SJSA1 (cell line): ENCODE data around the gene PC. TPM values are rescaled to one million over a fixed set of nuclear protein-coding genes. Genes with fewer than 3 reads are reported as not detected.
A peak's percentile ranks its signal among the peaks of the same experiment; 100 is the strongest.

Experiments
- DNase-seq, 2 experiments: peaks; one replicate each; pipeline ENCODE4 v3.0.0-alpha.2; 2015 to 2020; ENCODE audit warnings: low spot score in 2 of 2, low read depth in 1 of 2
- H3K27ac ChIP-seq: fragments of 250-450 bp; sonication (Bioruptor Pico); 2 replicates; pipeline ENCODE4 v1.5.1; 2020; ENCODE audit warnings: mild to moderate bottlenecking, moderate library complexity
- H3K27me3 ChIP-seq: fragments of 250-450 bp; sonication (Bioruptor Pico); replicated peaks from 2 replicates; pipeline ENCODE4 v1.5.1; 2020; ENCODE audit warnings: mild to moderate bottlenecking, moderate library complexity
- H3K36me3 ChIP-seq: fragments of 250-450 bp; sonication (Bioruptor Pico); 2 replicates; pipeline ENCODE4 v1.5.1; 2020; ENCODE audit warnings: mild to moderate bottlenecking
- H3K4me1 ChIP-seq: fragments of 250-450 bp; sonication (Bioruptor Pico); replicated peaks from 2 replicates; pipeline ENCODE4 v1.6.1; 2021; ENCODE audit warnings: mild to moderate bottlenecking
- H3K4me3 ChIP-seq: fragments of 250-450 bp; sonication (Bioruptor Pico); 2 replicates; pipeline ENCODE4 v1.5.1; 2020; ENCODE audit warnings: mild to moderate bottlenecking
- H3K9me3 ChIP-seq: fragments of 250-450 bp; sonication (Bioruptor Pico); replicated peaks from 2 replicates; pipeline ENCODE4 v1.5.1; 2020; ENCODE audit warnings: mild to moderate bottlenecking
- total RNA-seq: library from RNA; depleted of rRNA; stranded (reverse); fragments of >200 nt; shearing (Covaris generic); gene quantifications from 2 replicates; pipeline ENCODE4 v1.2.3, GENCODE V29; 2014

Gene PC
- total RNA-seq, 1 experiment from 2014 or later = 42.0 TPM

DNA sequence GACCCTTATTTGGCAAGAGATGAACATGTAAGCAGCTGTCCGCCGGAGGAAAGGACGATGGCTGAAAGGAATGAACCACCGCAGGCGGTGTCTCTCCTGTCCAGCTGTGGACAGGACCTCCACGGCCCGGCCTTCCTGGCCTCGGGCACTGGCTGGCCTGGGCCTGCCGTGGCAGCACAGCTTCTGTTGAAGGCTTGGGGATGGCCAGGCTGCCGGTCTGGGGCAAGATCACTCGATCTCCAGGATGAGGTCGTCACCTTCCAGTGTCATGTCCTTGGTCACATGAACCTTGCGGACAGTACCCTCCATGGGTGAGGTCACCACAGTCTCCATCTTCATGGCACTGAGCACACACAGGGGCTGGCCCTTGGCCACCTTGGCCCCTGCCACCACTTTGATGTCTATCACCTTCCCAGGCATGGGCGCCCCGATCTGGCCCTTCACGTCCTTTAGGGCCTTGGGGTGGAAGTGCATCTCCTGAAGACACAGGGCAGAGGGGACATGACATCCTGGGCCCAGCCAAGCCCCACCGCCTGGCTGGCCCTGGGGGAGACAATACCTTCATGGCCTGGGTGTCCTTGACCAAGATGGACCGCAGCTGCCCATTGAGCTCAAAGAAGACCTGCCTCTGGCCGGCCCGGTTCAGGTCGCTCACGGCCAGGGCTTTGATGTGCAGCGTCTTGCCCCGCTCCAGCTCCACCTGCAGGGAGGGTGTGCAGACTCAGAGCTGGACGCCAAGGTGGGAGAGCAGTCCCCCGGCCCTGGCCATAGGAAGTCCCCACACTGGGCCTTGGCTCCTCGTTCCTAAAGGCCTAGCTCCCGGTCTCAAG lies 109.3 kb downstream of the PC start:
- Histone ChIP-seq H3K36me3 (peaks cover 73% of the 10 kb centered on the region), H3K4me3 (no peak overlapping the region), H3K27me3 (no peaks in the 10 kb centered on the region), H3K27ac (no peak overlapping the region), H3K4me1 (peaks cover 10% of the 10 kb centered on the region), H3K9me3 (no peaks in the 10 kb centered on the region)
- peak in 1 of 2 experiments; percentile 55 for DNase-seq

- Histone ChIP-seq H3K4me3 (no peak overlapping the region), H3K27ac (no peak overlapping the region), H3K36me3 (peaks cover 85% of the 10 kb centered on the region), H3K9me3 (no peaks in the 10 kb centered on the region), H3K27me3 (no peaks in the 10 kb centered on the region), H3K4me1 (peaks cover 15% of the 10 kb centered on the region)
- no peak for DNase-seq
Observed at GRCh38 chr11:66847461-66848232, 110.5 kb downstream of the PC start.

GRCh38 chr11:66846671-66847091 lies 111.5 kb downstream of the PC start:
- no peak for DNase-seq
- peaks cover 21% of the 10 kb centered on the region for H3K4me1 ChIP-seq

GRCh38 chr11:66845876-66846212 lies 112.3 kb downstream of the PC start:
- DNase-seq = no peak
- Histone ChIP-seq H3K36me3 (peaks cover 94% of the 10 kb centered on the region), H3K27ac (no peak overlapping the region), H3K9me3 (no peaks in the 10 kb centered on the region), H3K4me1 (peaks cover 21% of the 10 kb centered on the region), H3K4me3 (no peak overlapping the region), H3K27me3 (no peaks in the 10 kb centered on the region)

More at GRCh38 chr11:66846671-66847091, 111.5 kb downstream of the PC start:
- Histone ChIP-seq H3K4me3 (no peak overlapping the region), H3K9me3 (no peaks in the 10 kb centered on the region), H3K36me3 (peaks cover 90% of the 10 kb centered on the region), H3K27me3 (no peaks in the 10 kb centered on the region), H3K27ac (no peak overlapping the region)

- Histone ChIP-seq H3K4me3 (no peak overlapping the region), H3K27ac (no peak overlapping the region), H3K27me3 (no peaks in the 10 kb centered on the region), H3K9me3 (no peaks in the 10 kb centered on the region), H3K4me1 (peaks cover 21% of the 10 kb centered on the region), H3K36me3 (peaks cover 92% of the 10 kb centered on the region)
- no peak for DNase-seq
Observed at GRCh38 chr11:66845143-66845875, 112.9 kb downstream of the PC start.

GRCh38 chr11:66844496-66845142 lies 113.6 kb downstream of the PC start:
- H3K27ac ChIP-seq = no peak overlapping the region

GRCh38 chr11:66843776-66844495 lies 114.2 kb downstream of the PC start:
- Histone ChIP-seq H3K9me3 (no peaks in the 10 kb centered on the region), H3K27ac (peak overlapping the region; percentile 97), H3K4me3 (peak overlapping the region; percentile 92), H3K36me3 (peaks cover 93% of the 10 kb centered on the region), H3K27me3 (no peaks in the 10 kb centered on the region), H3K4me1 (peaks cover 21% of the 10 kb centered on the region)
- DNase-seq = no peak

More at GRCh38 chr11:66844496-66845142, 113.6 kb downstream of the PC start:
- Histone ChIP-seq H3K27me3 (no peaks in the 10 kb centered on the region), H3K9me3 (no peaks in the 10 kb centered on the region), H3K4me1 (peaks cover 21% of the 10 kb centered on the region), H3K4me3 (peak overlapping the region; percentile 92), H3K36me3 (peaks cover 93% of the 10 kb centered on the region)
- DNase-seq = no peak

DNA sequence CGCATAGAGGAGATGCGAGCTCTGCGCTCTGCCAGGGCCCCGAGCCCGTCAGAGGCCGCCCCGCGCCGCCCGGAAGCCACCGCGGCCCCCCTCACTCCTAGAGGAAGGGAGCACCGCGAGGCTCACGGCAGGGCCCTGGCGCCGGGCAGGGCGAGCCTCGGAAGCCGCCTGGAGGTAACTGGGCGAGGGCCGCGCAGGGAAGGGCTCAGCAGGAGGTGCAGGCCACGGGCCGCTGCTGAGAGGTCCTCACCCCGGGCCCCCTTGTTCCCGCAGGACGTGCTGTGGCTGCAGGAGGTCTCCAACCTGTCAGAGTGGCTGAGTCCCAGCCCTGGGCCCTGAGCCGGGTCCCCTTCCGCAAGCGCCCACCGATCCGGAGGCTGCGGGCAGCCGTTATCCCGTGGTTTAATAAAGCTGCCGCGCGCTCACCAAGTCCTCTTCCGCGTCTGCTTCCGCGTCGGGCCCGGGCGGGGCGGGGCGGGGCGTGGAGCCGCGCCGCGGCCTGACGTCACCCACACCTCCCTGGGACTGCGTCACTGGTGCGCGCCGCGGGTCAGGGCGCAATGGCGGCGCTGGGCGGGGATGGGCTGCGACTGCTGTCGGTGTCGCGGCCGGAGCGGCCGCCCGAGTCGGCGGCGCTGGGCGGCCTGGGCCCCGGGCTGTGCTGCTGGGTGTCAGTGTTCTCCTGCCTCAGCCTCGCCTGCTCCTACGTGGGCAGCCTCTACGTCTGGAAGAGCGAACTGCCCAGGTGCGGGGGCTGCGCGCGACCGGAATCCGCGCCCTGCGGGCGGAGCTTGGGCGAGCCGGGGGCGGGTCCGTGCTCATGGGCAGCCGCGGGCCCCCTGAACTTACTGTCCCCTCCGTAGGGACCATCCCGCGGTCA lies 115.0 kb downstream of the PC start, which contains the start of gene RCE1:
Gene RCE1, plus strand, starts transcription at position 546 of the 880 bp plus-strand sequence. Its CDS starts 15 bp downstream, at position 561.
- Histone ChIP-seq H3K27me3 (no peaks in the 10 kb centered on the region), H3K4me3 (peak within 1 kb of the TSS; percentile 92), H3K36me3 (peaks cover 87% of the 10 kb centered on the region), H3K9me3 (no peaks in the 10 kb centered on the region), H3K27ac (peak within 1 kb of the TSS; percentile 97), H3K4me1 (peaks cover 21% of the 10 kb centered on the region)
- DNase-seq = peak; percentile 96 to 97

DNA sequence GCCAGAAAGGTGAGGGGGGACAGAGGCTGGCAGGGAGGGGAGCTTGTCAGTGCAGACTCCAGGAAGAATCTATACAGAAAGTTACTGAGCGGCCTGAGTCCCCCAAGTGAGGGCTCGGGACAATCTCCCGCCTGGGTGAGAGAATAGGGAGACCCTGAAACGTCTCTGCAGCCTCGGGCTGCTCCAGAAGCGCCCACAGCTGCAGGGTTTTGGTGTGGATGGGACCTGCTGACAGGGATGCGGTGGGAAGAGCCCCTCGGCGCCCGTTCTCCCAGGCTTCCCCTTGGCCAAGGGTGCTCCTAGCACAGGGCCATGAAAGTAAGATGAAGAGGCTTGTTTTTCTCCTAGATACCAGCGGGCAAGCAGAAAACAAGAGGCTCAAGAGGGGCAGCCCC lies 115.7 kb downstream of the PC start:
- Histone ChIP-seq H3K36me3 (peaks cover 84% of the 10 kb centered on the region), H3K4me3 (peak overlapping the region; percentile 92), H3K4me1 (peaks cover 21% of the 10 kb centered on the region), H3K9me3 (no peaks in the 10 kb centered on the region), H3K27me3 (no peaks in the 10 kb centered on the region), H3K27ac (peak overlapping the region; percentile 97)
- DNase-seq = no peak

- Histone ChIP-seq H3K27me3 (no peaks in the 10 kb centered on the region), H3K36me3 (peaks cover 80% of the 10 kb centered on the region), H3K27ac (no peak overlapping the region), H3K4me3 (peak overlapping the region; percentile 92), H3K4me1 (peaks cover 21% of the 10 kb centered on the region), H3K9me3 (no peaks in the 10 kb centered on the region)
- peak in 1 of 2 experiments; percentile 45 for DNase-seq
Observed at GRCh38 chr11:66841861-66842260, 116.3 kb downstream of the PC start.

- H3K27me3 ChIP-seq = no peaks in the 10 kb centered on the region
- H3K4me1 ChIP-seq = peaks cover 21% of the 10 kb centered on the region
- no peak overlapping the region for H3K4me3 ChIP-seq
- no peak overlapping the region for H3K27ac ChIP-seq
- no peaks in the 10 kb centered on the region for H3K9me3 ChIP-seq
- H3K36me3 ChIP-seq = peaks cover 67% of the 10 kb centered on the region
- DNase-seq = no peak
Observed at GRCh38 chr11:66840317-66841091, 117.7 kb downstream of the PC start.
